ENCODE results near the gene SLC30A3. TPM values are rescaled to one million over a fixed set of nuclear protein-coding genes. Genes with fewer than 3 reads are reported as not detected.

The SLC30A3 gene
- total RNA-seq, 6 experiments from 2014 or later: not detected

GRCh38 chr2:27204566-27204965, 58.3 kb downstream of the SLC30A3 start:
- 90% methylated on average over 6 of the region's 8 CpGs for WGBS (ENCODE audit: insufficient coverage, low coverage, low lambda C conversion rate, missing lambda C conversion rate)
- Histone ChIP-seq H3K9me3 (no peaks in the 10 kb centered on the region), H3K36me3 (peaks cover 0 to 74% (median 28%) of the 10 kb centered on the region in 4 donors), H3K27me3 (no peaks in the 10 kb centered on the region), H3K4me3 (no peak overlapping the region), H3K4me1 (no peaks in the 10 kb centered on the region), H3K27ac (no peak overlapping the region)
- ATAC-seq: no peak
- no peak for TF ChIP-seq POLR2A (IDR thresholded peaks at IDR 0.05)
- no peak for TF ChIP-seq CTCF (IDR thresholded peaks at IDR 0.05)
- DNase-seq: no peak
- intact Hi-C loops (cut with DNase I): no loop called here

- no peak overlapping the region for H3K4me3 ChIP-seq
- ATAC-seq (no peak), DNase-seq (no peak)
- peaks cover 0 to 74% (median 28%) of the 10 kb centered on the region in 4 donors for H3K36me3 ChIP-seq
- TF ChIP-seq CTCF (IDR thresholded peaks at IDR 0.05) (no peak), POLR2A (IDR thresholded peaks at IDR 0.05) (no peak)
- no peaks in the 10 kb centered on the region for H3K27me3 ChIP-seq
- H3K4me1 ChIP-seq: no peaks in the 10 kb centered on the region
- WGBS (ENCODE audit: insufficient coverage, low coverage, low lambda C conversion rate, missing lambda C conversion rate): 100% methylated on average over 7 of the region's 9 CpGs
- H3K9me3 ChIP-seq: no peaks in the 10 kb centered on the region
- H3K27ac ChIP-seq: no peak overlapping the region
- intact Hi-C loops (cut with DNase I): no loop called here
These were observed 59.1 kb downstream of the SLC30A3 start for GRCh38 chr2:27203741-27204140.

Other genes with a start within 250 kb of the SLC30A3 start
- 10 to 100 TPM; 29.1 to 62.7 (median 50.0) TPM for gene TMEM214, start 230.1 kb downstream of the SLC30A3 start, total RNA-seq
- gene AGBL5, start 211.4 kb downstream of the SLC30A3 start, total RNA-seq: 1 to 10 TPM; 3.9 to 7.4 (median 6.4) TPM
- 100 to 1,000 TPM; 144 to 182 (median 161) TPM for gene OST4, start 191.4 kb downstream of the SLC30A3 start, total RNA-seq
- gene EMILIN1, start 184.4 kb downstream of the SLC30A3 start, total RNA-seq: 10 to 100 TPM in 5 of 6 experiments, 1 to 10 TPM in 1; 7.2 to 26.1 (median 21.0) TPM
- gene KHK, start 176.3 kb downstream of the SLC30A3 start, total RNA-seq: 100 to 1,000 TPM; 101 to 283 (median 206) TPM
- 10 to 100 TPM in 2 of 6 experiments, 1 to 10 TPM in 4; 2.5 to 33.2 (median 7.7) TPM for gene CGREF1, start 143.9 kb downstream of the SLC30A3 start, total RNA-seq
- gene ABHD1, start 139.2 kb downstream of the SLC30A3 start, total RNA-seq: 1 to 10 TPM in 3 of 6 experiments, under 1 TPM in 3; 0.74 to 3.2 (median 1.1) TPM
- 100 to 1,000 TPM in 2 of 6 experiments, 10 to 100 TPM in 4; 27.1 to 102 (median 59.2) TPM for gene PREB, start 128.4 kb downstream of the SLC30A3 start, total RNA-seq
- not detected for gene PRR30, start 123.6 kb downstream of the SLC30A3 start, total RNA-seq
- under 1 TPM in 1 of 6 experiments, not detected in 5; 0.04 TPM for gene TCF23, start 114.0 kb downstream of the SLC30A3 start, total RNA-seq
- 10 to 100 TPM; 30.7 to 65.8 (median 35.9) TPM for gene ATRAID, start 51.0 kb downstream of the SLC30A3 start, total RNA-seq
- 100 to 1,000 TPM in 3 of 6 experiments, 10 to 100 TPM in 3; 57.5 to 151 (median 90.3) TPM for gene SLC5A6, start 50.8 kb downstream of the SLC30A3 start, total RNA-seq
- gene CAD, start 45.7 kb downstream of the SLC30A3 start, total RNA-seq: 10 to 100 TPM; 12.3 to 24.0 (median 16.3) TPM
- gene DNAJC5G, start 12.4 kb upstream of the SLC30A3 start, total RNA-seq: not detected
- under 1 TPM in 2 of 6 experiments, not detected in 4; 0.14 to 0.25 TPM for gene TRIM54, start 19.4 kb upstream of the SLC30A3 start, total RNA-seq
- gene UCN, start 45.4 kb upstream of the SLC30A3 start, total RNA-seq: 1 to 10 TPM in 5 of 6 experiments, under 1 TPM in 1; 0.88 to 4.3 (median 1.6) TPM
- 10 to 100 TPM; 17.2 to 82.3 (median 30.4) TPM for gene MPV17, start 60.0 kb upstream of the SLC30A3 start, total RNA-seq
- gene GTF3C2, start 93.7 kb upstream of the SLC30A3 start, total RNA-seq: 10 to 100 TPM; 13.4 to 20.1 (median 16.8) TPM
- gene EIF2B4, start 107.3 kb upstream of the SLC30A3 start, total RNA-seq: 10 to 100 TPM; 17.6 to 25.0 (median 20.9) TPM
- 10 to 100 TPM; 50.1 to 58.9 (median 54.1) TPM for gene SNX17, start 107.6 kb upstream of the SLC30A3 start, total RNA-seq
- gene ZNF513, start 117.7 kb upstream of the SLC30A3 start, total RNA-seq: 10 to 100 TPM in 2 of 6 experiments, 1 to 10 TPM in 4; 6.0 to 14.7 (median 9.8) TPM
- 10 to 100 TPM; 20.9 to 38.4 (median 24.2) TPM for gene PPM1G, start 146.5 kb upstream of the SLC30A3 start, total RNA-seq
- 10 to 100 TPM; 37.7 to 49.4 (median 41.5) TPM for gene NRBP1, start 165.6 kb upstream of the SLC30A3 start, total RNA-seq
- gene KRTCAP3, start 179.3 kb upstream of the SLC30A3 start, total RNA-seq: 1 to 10 TPM; 3.2 to 8.0 (median 4.6) TPM
- 10 to 100 TPM in 1 of 6 experiments, 1 to 10 TPM in 5; 4.4 to 11.5 (median 6.2) TPM for gene IFT172, start 226.7 kb upstream of the SLC30A3 start, total RNA-seq
- 100 to 1,000 TPM in 2 of 6 experiments, 10 to 100 TPM in 4; 29.9 to 123 (median 65.1) TPM for gene FNDC4, start 232.2 kb upstream of the SLC30A3 start, total RNA-seq
- gene GCKR, start 233.8 kb upstream of the SLC30A3 start, total RNA-seq: 100 to 1,000 TPM in 4 of 6 experiments, 10 to 100 TPM in 2; 57.9 to 164 (median 115) TPM

Data from right lobe of liver (tissue), 6 donors.